Uterus (tissue), 2 donors: ENCODE results near the gene P4HA1.

Experiments used
- POLR2A ChIP-seq, 2 donors: fragments of 450-650 bp; IDR thresholded peaks; one replicate each; pipeline ENCODE4 v1.6.1; 2016; ENCODE audit warnings: antibody characterized with exemption in 2 of 2, mild to moderate bottlenecking in 1 of 2, moderate library complexity in 1 of 2
- TF ChIP-seq, protein P1 (sequence below), 4 experiments: fragments of 200-600 bp in 2 of 4; fragments of 450-650 bp in 2 of 4; sonication (generic) in 2 of 4; IDR thresholded peaks; one replicate each; pipeline ENCODE4 v1.5.1; 2016 to 2019; ENCODE audit warnings: antibody characterized with exemption in 4 of 4, mild to moderate bottlenecking in 2 of 4, moderate library complexity in 1 of 4

- TF ChIP-seq, protein P1, sequence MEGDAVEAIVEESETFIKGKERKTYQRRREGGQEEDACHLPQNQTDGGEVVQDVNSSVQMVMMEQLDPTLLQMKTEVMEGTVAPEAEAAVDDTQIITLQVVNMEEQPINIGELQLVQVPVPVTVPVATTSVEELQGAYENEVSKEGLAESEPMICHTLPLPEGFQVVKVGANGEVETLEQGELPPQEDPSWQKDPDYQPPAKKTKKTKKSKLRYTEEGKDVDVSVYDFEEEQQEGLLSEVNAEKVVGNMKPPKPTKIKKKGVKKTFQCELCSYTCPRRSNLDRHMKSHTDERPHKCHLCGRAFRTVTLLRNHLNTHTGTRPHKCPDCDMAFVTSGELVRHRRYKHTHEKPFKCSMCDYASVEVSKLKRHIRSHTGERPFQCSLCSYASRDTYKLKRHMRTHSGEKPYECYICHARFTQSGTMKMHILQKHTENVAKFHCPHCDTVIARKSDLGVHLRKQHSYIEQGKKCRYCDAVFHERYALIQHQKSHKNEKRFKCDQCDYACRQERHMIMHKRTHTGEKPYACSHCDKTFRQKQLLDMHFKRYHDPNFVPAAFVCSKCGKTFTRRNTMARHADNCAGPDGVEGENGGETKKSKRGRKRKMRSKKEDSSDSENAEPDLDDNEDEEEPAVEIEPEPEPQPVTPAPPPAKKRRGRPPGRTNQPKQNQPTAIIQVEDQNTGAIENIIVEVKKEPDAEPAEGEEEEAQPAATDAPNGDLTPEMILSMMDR (IDR thresholded peaks at IDR 0.05): no peak
- TF ChIP-seq POLR2A (IDR thresholded peaks at IDR 0.05): no peak
Measured at GRCh38 chr10:73126343-73126742, 29.7 kb upstream of the P4HA1 start.
